ENCODE data around the gene PPP2R2B.

DNA sequence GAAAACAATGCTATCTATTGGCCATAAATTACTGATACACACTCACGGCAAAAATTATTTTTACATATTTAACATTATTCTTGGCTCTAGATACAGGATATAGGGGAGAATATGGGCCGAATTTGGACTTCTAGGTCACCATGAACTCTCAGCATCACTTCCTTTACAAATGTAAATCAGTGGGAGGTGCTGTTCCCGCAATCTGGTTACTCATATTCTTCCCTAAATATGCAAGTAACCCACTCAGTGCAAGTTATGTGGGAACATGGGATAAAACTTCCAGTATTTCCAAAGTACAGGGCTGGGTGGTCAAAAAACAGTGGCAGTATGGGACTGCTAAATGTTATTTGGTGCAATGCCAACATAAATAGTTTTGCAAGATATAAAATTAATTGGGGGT, 145.6 kb downstream of the PPP2R2B start:
- TF ChIP-seq, protein P1, sequence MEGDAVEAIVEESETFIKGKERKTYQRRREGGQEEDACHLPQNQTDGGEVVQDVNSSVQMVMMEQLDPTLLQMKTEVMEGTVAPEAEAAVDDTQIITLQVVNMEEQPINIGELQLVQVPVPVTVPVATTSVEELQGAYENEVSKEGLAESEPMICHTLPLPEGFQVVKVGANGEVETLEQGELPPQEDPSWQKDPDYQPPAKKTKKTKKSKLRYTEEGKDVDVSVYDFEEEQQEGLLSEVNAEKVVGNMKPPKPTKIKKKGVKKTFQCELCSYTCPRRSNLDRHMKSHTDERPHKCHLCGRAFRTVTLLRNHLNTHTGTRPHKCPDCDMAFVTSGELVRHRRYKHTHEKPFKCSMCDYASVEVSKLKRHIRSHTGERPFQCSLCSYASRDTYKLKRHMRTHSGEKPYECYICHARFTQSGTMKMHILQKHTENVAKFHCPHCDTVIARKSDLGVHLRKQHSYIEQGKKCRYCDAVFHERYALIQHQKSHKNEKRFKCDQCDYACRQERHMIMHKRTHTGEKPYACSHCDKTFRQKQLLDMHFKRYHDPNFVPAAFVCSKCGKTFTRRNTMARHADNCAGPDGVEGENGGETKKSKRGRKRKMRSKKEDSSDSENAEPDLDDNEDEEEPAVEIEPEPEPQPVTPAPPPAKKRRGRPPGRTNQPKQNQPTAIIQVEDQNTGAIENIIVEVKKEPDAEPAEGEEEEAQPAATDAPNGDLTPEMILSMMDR (IDR thresholded peaks at IDR 0.05; ENCODE audit: low read length), result no peak
- no peak for TF ChIP-seq EZH2phosphoT487 (IDR thresholded peaks at IDR 0.05; ENCODE audit: low read length)
